Immature natural killer cell (primary cell): ENCODE measurements around the gene TREX2. TPM values are rescaled to one million over a fixed set of nuclear protein-coding genes. Genes with fewer than 3 reads are reported as not detected.

Source experiments
- DNase-seq, 3 donors: peaks; one replicate each; pipeline ENCODE4 v3.0.0; 2022; ENCODE audit warnings: mixed read lengths in 1 of 3
- H3K27ac Mint-ChIP-seq, 6 donors: one replicate each; pipeline ENCODE4 v1.8.0; 2020; ENCODE audit warnings: mixed read lengths in 6 of 6, mild to moderate bottlenecking in 5 of 6, inconsistent platforms in 4 of 6, moderate library complexity in 3 of 6
- H3K27me3 Mint-ChIP-seq, 3 donors: one replicate each; pipeline ENCODE4 v1.8.0; 2020 to 2021; ENCODE audit warnings: low read depth in 3 of 3, mild to moderate bottlenecking in 3 of 3, mixed read lengths in 3 of 3, moderate library complexity in 3 of 3, inconsistent platforms in 1 of 3
- H3K36me3 Mint-ChIP-seq, 3 donors: one replicate each; pipeline ENCODE4 v1.8.0; 2020; ENCODE audit warnings: mixed read lengths in 3 of 3, inconsistent platforms in 2 of 3, mild to moderate bottlenecking in 2 of 3
- H3K4me1 Mint-ChIP-seq, 2 donors: one replicate each; pipeline ENCODE4 v1.8.0; 2020; ENCODE audit warnings: inconsistent platforms in 2 of 2, mild to moderate bottlenecking in 2 of 2, mixed read lengths in 2 of 2, moderate library complexity in 1 of 2
- H3K4me3 Mint-ChIP-seq, 5 donors: one replicate each; pipeline ENCODE4 v1.8.0; 2020; ENCODE audit warnings: mild to moderate bottlenecking in 5 of 5, mixed read lengths in 5 of 5, inconsistent platforms in 3 of 5, moderate library complexity in 3 of 5
- H3K9me3 Mint-ChIP-seq, 6 donors: one replicate each; pipeline ENCODE4 v1.8.0; 2020; ENCODE audit warnings: mild to moderate bottlenecking in 6 of 6, mixed read lengths in 6 of 6, inconsistent platforms in 4 of 6, moderate library complexity in 3 of 6
- polyA plus RNA-seq, 3 donors: library from polyadenylated mRNA; unstranded; fragments of 300-500 nt; fragmentation: Illumina TruSeq; gene quantifications; one replicate each; pipeline ENCODE4 v1.2.3, GENCODE V29; 2021

TREX2 gene
- polyA plus RNA-seq, 3 donors from 2014 or later = 0.64 to 0.67 TPM; not detected in 1

- peak; percentile 81 to 88 (median 87) for DNase-seq
- Mint-ChIP-seq H3K4me3 (peak within 1 kb of the TSS; percentile 78 to 86 (median 81)), H3K36me3 (no peaks in the 10 kb centered on the region)
These were observed 24.8 kb upstream of the TREX2 start, which contains the start of gene HAUS7 for GRCh38 chrX:153470411-153471363. Gene HAUS7 (minus strand): TSS chrX:153470576. CDS start chrX:153470557, 19 bp downstream.

DNA sequence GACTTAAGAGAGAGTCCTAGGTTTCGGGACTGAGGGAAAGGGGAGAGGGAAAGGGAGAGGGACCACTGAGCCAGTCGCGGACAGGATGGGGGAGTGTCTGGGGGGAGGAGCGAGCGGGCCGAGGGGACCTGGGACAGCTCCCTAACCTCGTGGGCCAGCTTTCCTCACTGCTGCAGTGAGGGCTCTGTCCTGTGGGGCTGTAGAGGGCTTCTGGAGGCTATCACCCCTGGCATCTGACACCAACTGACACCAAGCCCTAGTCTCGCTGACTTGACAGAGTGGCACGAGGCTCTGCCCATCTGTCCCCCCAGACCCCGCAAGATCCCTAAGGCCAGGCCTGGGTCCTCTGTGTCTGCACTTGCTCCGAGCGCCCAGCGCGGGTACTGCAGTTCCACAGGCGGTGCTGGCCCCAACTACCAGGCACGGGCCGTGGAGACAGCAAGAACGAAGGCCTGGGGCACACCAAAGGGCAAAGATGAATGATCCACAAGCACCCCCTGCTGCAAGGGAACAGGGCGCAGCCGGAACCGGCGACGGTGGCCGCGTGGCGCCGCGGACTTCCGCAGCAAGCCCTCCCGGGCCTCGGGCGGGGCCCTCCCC lies 24.1 kb upstream of the TREX2 start:
- H3K4me1 Mint-ChIP-seq = peaks cover 6 to 23% of the 10 kb centered on the region in 2 donors
- H3K9me3 Mint-ChIP-seq = no peaks in the 10 kb centered on the region
- H3K4me3 Mint-ChIP-seq = peak overlapping the region; percentile 78 to 86 (median 81)
- peaks cover 0 to 4% (median 1%) of the 10 kb centered on the region in 3 donors for H3K27me3 Mint-ChIP-seq
- peak overlapping the region in 5 of 6 donors; percentile 26 to 79 (median 68) for H3K27ac Mint-ChIP-seq
- no peak for DNase-seq
- H3K36me3 Mint-ChIP-seq = no peaks in the 10 kb centered on the region

More at GRCh38 chrX:153470411-153471363, 24.8 kb upstream of the TREX2 start, which contains the start of gene HAUS7:
- Mint-ChIP-seq H3K4me1 (peaks cover 6 to 23% of the 10 kb centered on the region in 2 donors), H3K9me3 (no peaks in the 10 kb centered on the region), H3K27me3 (peaks cover 0 to 4% (median 1%) of the 10 kb centered on the region in 3 donors), H3K27ac (peak within 1 kb of the TSS in 5 of 6 donors; percentile 53 to 83 (median 68))

- Mint-ChIP-seq H3K9me3 (no peaks in the 10 kb centered on the region), H3K4me1 (peaks cover 6 to 16% of the 10 kb centered on the region in 2 donors), H3K27ac (no peak overlapping the region), H3K4me3 (peak overlapping the region in 1 of 5 donors; percentile 39), H3K36me3 (no peaks in the 10 kb centered on the region), H3K27me3 (peaks cover 0 to 4% (median 1%) of the 10 kb centered on the region in 3 donors)
- DNase-seq = no peak
These were observed 22.2 kb upstream of the TREX2 start for GRCh38 chrX:153468008-153468580.

- Mint-ChIP-seq H3K27me3 (peaks cover 0 to 1% (median 0%) of the 10 kb centered on the region in 3 donors), H3K4me3 (no peak overlapping the region), H3K27ac (no peak overlapping the region), H3K36me3 (no peaks in the 10 kb centered on the region), H3K4me1 (peaks cover under 1 to 9% of the 10 kb centered on the region in 2 donors), H3K9me3 (no peaks in the 10 kb centered on the region)
- DNase-seq = no peak
These were observed 20.0 kb upstream of the TREX2 start for GRCh38 chrX:153465691-153466380.

DNA sequence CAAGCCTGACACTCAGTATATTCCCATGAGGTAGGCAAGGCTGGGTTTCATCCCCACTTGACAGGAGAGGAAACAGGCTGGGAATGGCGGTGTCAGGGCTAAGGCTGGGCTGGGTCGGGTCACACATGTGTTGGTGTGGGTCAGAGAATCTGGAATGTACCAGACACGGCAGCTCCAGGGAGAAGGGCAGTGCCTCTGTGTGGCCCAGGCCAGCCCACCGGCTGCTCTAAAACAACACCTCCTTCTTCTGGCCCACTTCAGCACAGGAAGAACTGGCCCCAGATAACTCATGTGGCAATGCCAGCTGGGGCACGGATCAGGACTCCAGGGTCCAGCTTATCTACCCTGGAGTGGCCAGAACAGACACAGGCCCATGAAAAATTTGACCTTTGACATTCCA lies 18.3 kb upstream of the TREX2 start:
- Mint-ChIP-seq H3K9me3 (no peaks in the 10 kb centered on the region), H3K4me1 (peaks cover 0 to 3% of the 10 kb centered on the region in 2 donors), H3K36me3 (peaks cover 0 to 3% (median 3%) of the 10 kb centered on the region in 3 donors), H3K27ac (no peak overlapping the region), H3K4me3 (no peak overlapping the region), H3K27me3 (no peaks in the 10 kb centered on the region)
- no peak for DNase-seq

GRCh38 chrX:153463556-153463955 lies 17.7 kb upstream of the TREX2 start:
- H3K27ac Mint-ChIP-seq = no peak overlapping the region
- H3K4me1 Mint-ChIP-seq = no peaks in the 10 kb centered on the region
- peaks cover 0 to 6% (median 5%) of the 10 kb centered on the region in 3 donors for H3K36me3 Mint-ChIP-seq
- H3K4me3 Mint-ChIP-seq = no peak overlapping the region
- no peaks in the 10 kb centered on the region for H3K9me3 Mint-ChIP-seq
- H3K27me3 Mint-ChIP-seq = no peaks in the 10 kb centered on the region
- no peak for DNase-seq

DNA sequence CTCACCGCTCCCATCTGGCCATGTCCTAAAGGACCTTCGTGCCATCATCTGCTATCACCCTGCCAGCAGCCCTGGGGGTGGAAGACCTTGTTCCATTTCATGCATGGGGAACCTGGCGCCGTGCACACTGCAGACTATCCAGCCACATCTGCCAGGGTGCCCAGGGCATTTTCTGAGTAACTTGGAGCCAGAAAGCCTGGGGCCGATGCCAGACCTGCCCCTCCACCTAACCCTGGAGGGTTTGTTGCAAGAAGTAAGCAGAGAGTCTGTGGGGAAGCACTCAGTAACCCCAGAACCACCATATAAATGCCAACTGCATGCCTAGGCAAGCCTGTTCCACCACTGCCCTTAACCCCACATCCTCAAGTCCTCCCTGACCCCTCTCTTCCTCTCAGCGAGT lies 17.2 kb upstream of the TREX2 start:
- no peak overlapping the region for H3K4me3 Mint-ChIP-seq
- peaks cover 0 to 6% (median 5%) of the 10 kb centered on the region in 3 donors for H3K36me3 Mint-ChIP-seq
- no peaks in the 10 kb centered on the region for H3K9me3 Mint-ChIP-seq
- no peak overlapping the region for H3K27ac Mint-ChIP-seq
- no peaks in the 10 kb centered on the region for H3K4me1 Mint-ChIP-seq
- no peaks in the 10 kb centered on the region for H3K27me3 Mint-ChIP-seq
- no peak for DNase-seq

DNA sequence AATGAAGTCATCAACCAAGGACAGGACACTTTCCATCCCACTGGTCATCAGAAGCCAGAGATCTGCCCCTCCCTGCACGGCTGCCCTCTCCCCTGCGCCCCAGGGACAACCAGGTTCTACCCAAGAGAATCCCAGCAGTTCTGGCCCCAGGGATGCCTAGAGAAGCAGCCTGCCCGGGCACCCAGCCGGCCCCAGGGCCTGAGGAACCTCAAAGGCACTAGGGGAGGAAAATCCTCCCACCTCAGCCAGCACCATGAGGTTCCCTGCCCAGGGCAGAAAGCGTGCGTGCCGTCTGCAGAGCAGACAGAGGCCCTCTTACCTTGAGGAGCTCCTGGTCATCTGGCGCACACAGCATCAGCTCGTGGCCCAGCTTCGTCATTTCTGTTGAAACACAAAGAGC lies 16.4 kb upstream of the TREX2 start:
- Mint-ChIP-seq H3K36me3 (peaks cover 0 to 6% (median 5%) of the 10 kb centered on the region in 3 donors), H3K27ac (no peak overlapping the region), H3K27me3 (no peaks in the 10 kb centered on the region), H3K4me1 (no peaks in the 10 kb centered on the region), H3K4me3 (no peak overlapping the region), H3K9me3 (no peaks in the 10 kb centered on the region)
- no peak for DNase-seq

DNA sequence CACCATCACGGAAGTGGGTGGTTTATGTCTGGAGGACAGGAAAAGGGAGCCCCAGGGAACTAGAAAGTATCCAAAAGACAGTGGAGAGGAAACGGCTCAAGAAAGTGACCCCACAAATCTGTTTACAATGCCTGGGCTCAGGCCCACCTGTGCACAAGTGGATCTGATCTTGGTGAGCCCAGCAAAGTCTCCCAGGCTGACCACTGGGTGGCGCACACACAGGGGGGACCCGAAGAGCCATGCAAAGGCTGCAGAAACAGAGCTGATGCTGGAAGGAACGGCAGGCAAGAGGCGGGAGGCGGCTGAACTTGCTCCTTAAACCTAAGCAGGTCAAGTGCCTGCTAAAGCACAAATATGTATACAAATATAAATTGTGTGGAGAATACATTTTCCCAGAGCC lies 15.0 kb upstream of the TREX2 start:
- Mint-ChIP-seq H3K36me3 (peaks cover 0 to 6% (median 5%) of the 10 kb centered on the region in 3 donors), H3K4me1 (no peaks in the 10 kb centered on the region), H3K9me3 (no peaks in the 10 kb centered on the region), H3K4me3 (no peak overlapping the region), H3K27me3 (peaks cover 0 to 3% (median 0%) of the 10 kb centered on the region in 3 donors), H3K27ac (no peak overlapping the region)
- DNase-seq = peak in 2 of 3 donors; percentile 29 to 38

DNA sequence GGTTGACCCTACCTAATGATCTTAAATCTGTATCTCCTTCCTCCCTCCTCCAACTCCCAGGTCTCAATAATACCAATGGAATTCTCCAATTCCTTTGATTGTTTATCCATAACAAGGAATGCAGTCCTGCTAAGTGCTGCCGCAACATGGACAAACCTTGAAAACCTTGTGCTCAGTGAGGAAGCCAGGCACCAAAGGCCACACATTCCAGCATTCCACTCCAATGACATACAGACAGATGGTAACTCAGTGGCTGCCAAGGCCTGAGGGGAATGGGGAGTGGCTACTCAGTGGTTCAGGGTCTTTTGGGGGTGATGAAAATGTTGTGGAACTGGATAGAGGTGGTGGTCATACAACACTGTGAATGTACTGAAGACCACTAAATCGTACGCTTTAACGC lies 14.1 kb upstream of the TREX2 start:
- Mint-ChIP-seq H3K27me3 (peaks cover 0 to 3% (median 0%) of the 10 kb centered on the region in 3 donors), H3K27ac (no peak overlapping the region), H3K36me3 (peaks cover 0 to 6% (median 5%) of the 10 kb centered on the region in 3 donors), H3K9me3 (no peaks in the 10 kb centered on the region), H3K4me3 (no peak overlapping the region), H3K4me1 (no peaks in the 10 kb centered on the region)
- DNase-seq = no peak

- Mint-ChIP-seq H3K9me3 (no peaks in the 10 kb centered on the region), H3K27me3 (peaks cover 0 to 3% (median 0%) of the 10 kb centered on the region in 3 donors), H3K4me1 (no peaks in the 10 kb centered on the region), H3K36me3 (peaks cover 0 to 6% (median 5%) of the 10 kb centered on the region in 3 donors), H3K4me3 (no peak overlapping the region), H3K27ac (no peak overlapping the region)
- DNase-seq = no peak
These were observed 12.6 kb upstream of the TREX2 start for GRCh38 chrX:153458476-153458875.

- Mint-ChIP-seq H3K4me3 (no peak overlapping the region), H3K27ac (no peak overlapping the region), H3K9me3 (no peaks in the 10 kb centered on the region)
These were observed 12.1 kb upstream of the TREX2 start for GRCh38 chrX:153457827-153458466.

More at GRCh38 chrX:153457827-153458466, 12.1 kb upstream of the TREX2 start:
- H3K4me1 Mint-ChIP-seq = no peaks in the 10 kb centered on the region
- peaks cover 0 to 3% (median 0%) of the 10 kb centered on the region in 3 donors for H3K27me3 Mint-ChIP-seq
- DNase-seq = no peak
- H3K36me3 Mint-ChIP-seq = peaks cover 0 to 6% (median 5%) of the 10 kb centered on the region in 3 donors
